ENCODE results near the gene NATD1.
A peak's percentile ranks its signal among the peaks of the same experiment; 100 is the strongest.
"Not testable (repeated sequence)": the region's sequence is repeated elsewhere in the genome, so short reads cannot be mapped to it uniquely, and the experiment has no call there.

NATD1 gene

DNA sequence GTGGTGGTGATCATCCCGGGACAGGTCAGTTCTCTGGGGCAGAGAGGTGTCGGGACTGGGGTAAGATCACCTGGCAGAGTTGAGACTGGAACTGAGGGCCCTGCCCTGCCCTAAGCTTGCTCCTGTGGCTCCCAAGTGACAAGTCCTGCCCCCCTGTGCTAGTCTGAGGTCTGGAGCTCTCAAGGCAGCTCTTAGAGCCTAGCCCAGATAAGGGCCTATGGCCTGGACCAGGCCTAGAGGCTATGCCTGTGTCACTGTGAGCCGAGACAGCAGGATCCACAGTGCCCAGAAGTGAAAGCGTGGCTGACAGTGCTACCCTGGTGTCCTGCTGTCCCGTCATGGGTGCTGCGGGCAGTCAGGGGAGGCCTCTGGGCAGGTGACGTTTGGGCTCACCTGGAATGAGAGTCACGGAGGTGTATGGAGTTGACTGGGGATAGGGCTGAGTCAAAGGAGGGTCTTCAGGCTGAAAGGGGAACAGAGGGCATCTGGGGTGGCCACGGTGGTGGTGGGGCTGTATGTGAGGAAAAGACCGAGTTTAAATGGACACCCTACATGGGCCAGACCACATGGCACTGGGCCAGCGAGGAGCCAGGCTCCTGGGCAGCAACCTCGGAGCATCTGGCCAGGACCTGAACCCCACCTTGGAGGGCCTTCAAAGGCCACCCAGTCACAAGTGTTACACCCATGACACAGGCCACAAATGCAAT lies 5.5 kb downstream of the NATD1 start:
- DNase-seq (ENCODE audit: low spot score) = no peak

DNA sequence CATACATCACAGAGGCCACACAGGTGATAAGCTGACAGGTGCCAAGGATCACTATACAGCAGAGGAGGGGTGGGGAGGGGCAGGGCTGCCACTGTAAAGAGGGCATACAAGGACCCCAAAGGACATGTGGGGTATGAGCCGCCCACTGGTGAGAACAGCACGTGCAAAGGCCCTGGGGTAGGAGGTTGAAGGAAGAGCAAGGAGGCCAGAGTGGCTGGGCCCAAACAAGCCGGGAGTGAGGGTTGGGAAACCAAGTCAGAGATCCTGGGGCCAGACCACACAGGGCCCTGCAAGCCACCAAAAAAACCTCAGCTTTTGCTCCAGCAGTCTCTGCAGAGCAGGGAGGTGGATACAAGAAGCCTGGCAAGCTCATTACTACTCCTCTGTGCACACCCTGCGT lies 6.5 kb downstream of the NATD1 start:
- DNase-seq (ENCODE audit: low spot score) = no peak

GRCh38 chr17:21245639-21246084 lies 7.5 kb downstream of the NATD1 start:
- DNase-seq (ENCODE audit: low spot score) = no peak

GRCh38 chr17:21243516-21244303 lies 9.5 kb downstream of the NATD1 start:
- no peak for DNase-seq (ENCODE audit: low spot score)

DNA sequence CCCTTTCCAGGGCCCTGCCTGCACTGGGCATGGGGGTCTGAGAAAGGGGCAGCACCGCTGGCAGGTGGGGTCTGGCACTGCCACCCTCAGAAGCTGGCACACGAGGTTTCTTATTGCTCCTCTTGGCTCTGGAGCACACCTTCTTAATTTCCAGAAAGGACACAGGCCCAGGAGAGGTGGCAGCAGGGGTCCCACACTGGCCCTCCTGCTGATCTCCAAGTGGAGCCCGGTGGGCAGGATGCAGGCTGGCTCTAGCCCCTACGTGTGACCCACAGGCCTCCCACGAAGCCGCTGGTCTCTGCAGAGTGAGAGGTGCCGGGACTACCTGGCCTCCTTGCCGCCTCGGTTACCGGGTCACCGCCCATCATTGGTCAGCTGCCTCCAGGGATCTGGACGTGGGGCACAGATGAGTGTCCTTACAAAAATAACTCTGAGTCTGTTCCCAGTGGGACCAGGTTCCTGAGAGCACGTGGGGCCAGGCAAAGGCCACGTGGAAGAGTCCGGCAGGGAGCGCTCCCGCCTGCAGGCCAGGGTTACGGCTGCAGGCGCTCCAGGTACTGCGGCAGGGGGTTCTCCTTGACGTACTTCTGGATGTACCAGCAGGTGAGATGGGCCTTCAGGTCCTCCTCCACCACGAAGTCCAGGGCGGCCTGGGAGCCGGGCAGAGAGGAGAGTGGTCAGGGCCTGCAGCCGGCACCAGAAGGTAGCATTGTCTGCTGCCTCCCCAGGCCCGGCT lies 10.3 kb downstream of the NATD1 start:
- DNase-seq (ENCODE audit: low spot score) = no peak

DNA sequence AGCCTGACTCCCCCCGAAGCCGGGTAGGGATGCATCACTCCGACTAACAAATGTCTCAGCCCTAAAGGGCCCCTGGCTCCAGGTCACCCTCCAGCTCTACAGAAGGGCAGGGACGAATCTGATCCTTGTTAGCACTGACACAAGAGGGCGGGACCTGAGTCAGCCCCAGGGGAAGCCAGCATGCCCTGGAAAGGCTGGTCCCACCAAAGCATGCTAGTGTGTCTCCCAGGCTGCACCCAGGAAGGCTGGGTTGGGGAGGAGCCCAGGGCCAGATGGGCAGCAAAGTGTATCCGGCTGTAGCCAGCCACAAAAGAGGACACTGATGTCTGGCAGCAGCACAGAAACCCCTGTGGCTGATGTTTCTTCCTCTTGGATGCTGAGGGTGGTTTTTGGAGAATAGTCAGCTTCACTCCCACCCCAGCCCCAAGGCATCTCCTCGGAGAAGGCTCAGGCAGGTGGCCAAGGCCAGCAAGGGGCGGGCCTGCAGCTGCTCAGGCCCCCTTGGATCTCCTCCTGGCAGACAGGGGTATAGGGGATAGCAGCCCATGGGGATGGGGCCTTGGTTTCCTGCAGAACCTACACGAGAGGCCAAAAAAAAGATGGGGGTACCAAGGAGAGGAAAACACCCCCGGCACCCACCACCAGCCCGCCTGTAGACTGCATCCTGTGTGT lies 11.0 kb downstream of the NATD1 start:
- DNase-seq (ENCODE audit: low spot score) = no peak

DNA sequence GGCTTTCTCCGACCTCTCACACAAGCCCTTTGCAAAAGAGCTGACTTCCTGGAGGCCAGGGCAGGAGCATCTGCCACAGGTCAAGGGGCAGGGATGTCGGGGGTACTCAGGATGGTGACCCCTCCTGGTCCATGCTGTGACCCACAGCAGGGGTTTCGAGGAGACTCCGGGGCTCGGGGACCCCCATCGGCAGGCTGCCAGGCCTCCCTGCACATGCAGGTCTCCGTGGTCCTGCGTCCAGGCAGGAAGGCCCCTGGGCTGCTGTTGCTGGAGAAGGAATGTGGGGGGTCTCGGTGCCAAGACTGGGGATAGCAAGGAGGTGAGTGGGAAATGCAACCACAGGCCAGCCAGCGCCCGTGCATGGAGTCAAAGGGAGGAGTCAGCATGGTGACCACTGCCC lies 11.6 kb downstream of the NATD1 start:
- no peak for DNase-seq (ENCODE audit: low spot score)

GRCh38 chr17:21240369-21241055 lies 12.7 kb downstream of the NATD1 start:
- DNase-seq (ENCODE audit: low spot score) = no peak

GRCh38 chr17:21239680-21240368 lies 13.4 kb downstream of the NATD1 start:
- DNase-seq (ENCODE audit: low spot score) = peak; percentile 67

- no peak for DNase-seq (ENCODE audit: low spot score)
Measured at GRCh38 chr17:21235921-21236320, 17.3 kb downstream of the NATD1 start.

GRCh38 chr17:21233581-21234347 lies 19.4 kb downstream of the NATD1 start:
- no peak for DNase-seq (ENCODE audit: low spot score)

GRCh38 chr17:21232033-21232749 lies 21.0 kb downstream of the NATD1 start:
- no peak for DNase-seq (ENCODE audit: low spot score)

GRCh38 chr17:21231533-21231932 lies 21.7 kb downstream of the NATD1 start:
- no peak for DNase-seq (ENCODE audit: low spot score)

DNA sequence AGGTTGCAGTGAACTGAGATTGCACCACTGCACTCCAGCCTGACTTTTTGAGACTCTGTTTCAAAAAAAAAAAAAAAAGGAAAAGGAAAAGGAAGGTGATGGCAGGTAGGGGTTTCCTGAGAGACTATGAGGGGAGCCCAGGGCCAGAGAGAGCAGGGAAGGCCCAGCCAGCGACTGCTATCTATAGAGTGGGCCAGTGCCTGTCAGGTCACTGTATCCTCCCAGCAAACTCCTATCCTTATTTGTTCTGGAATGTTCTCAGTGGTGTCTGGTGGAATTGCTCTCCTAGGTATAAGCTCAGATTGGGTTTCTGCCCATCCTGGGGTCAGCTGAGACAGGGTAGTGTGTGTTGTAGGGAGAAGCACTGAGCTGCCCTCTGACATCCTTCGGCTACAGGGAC lies 24.4 kb downstream of the NATD1 start:
- DNase-seq (ENCODE audit: low spot score) = no peak

DNA sequence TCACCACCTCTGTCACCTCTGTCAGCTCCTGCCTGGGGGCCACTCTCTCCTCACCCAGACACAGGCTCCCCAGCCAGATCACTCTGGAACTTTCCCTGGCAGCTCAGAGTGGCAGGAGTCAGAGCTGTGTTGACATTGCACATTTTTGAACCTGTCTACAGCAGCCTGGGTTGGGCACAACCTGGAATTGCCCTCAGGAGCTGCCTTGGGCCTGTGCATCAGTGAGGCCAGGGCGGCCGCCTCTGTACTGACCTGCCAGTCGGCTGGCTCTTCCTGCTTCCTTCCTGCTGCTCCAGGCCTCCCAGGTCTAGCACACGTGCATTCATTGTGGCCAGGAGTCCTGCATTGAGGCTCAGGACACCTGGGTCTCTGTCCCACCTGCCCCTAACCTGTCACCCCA lies 25.1 kb downstream of the NATD1 start:
- no peak for DNase-seq (ENCODE audit: low spot score)

GRCh38 chr17:21227277-21227676 lies 25.9 kb downstream of the NATD1 start:
- DNase-seq (ENCODE audit: low spot score) = not testable (repeated sequence)

DNA sequence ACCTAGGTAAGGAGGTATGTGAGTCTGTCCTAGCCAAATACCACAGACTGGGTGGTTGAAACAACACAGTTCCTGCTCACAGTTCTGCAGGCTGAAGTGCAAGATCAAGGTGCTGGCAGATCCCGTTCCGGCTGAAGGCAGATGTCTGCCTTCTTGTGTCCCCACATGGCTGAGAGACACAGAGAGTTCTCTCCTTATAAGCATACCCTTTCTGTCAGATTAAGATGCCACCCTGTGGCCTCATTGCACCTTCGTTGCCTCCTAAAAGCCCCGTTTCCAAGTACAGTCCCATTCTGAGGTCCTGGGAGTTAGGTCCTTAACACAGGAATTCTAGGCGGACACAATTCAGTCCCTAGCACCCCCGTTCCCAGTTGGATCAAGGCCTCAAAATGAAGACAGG lies 30.1 kb downstream of the NATD1 start:
- DNase-seq (ENCODE audit: low spot score) = no peak

DNA sequence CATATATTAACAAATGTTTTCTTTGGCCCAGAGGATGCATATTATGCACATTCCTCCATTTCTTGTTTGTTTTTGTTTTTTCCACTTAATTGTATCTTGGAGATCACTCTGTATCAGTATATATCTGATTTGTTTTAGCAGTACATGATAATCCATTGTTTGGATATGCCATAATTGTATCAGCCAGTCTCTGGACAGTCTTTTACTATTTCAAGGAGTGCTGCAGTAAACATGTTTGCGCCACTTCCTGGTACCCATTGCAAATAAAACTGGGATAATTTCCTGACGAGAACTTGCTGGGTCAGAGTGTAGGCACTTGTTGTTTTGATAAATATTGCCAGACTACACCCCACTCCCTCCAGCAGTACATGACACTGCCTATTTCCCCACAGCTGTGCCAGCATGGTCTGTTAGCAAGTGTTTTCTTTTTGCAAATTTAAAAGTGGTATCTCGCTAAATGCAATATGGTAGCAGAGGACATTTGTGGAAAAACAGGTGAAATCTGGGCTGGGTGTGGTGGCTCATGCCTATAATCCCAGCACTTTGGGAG lies 34.3 kb downstream of the NATD1 start:
- no peak for DNase-seq (ENCODE audit: low spot score)

DNA sequence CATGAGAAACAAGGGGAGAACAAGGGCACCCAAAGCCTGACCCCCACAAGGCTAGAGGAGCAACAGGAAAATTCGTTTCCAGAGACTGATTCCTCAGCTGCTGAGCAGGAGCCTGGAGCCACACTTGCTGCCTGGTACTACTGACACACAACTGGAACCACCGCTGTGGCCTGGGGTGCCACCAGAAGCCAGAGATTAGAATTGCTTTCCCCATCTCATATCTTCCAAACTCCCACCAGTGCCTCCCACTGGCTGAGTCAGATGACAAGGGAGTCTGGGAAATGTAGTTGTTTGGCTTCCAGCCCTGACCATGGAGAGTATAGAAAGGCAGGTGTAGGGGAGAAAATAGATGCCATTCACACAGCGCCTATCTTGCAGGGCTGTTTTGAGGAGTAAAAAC lies 35.1 kb downstream of the NATD1 start:
- DNase-seq (ENCODE audit: low spot score) = peak; percentile 42
